ENCODE results near the gene TMPRSS3. TPM values are rescaled to one million over a fixed set of nuclear protein-coding genes. Genes with fewer than 3 reads are reported as not detected.

TMPRSS3 gene
- total RNA-seq, 1 donor from 2014 or later: not detected

- Histone ChIP-seq H3K4me3 (no peak overlapping the region), H3K4me2 (no peak overlapping the region), H3K27me3 (no peaks in the 10 kb centered on the region), H3K79me2 (ENCODE audit: low read depth) (no peaks in the 10 kb centered on the region), H4K20me1 (ENCODE audit: low read depth) (peaks cover 5% of the 10 kb centered on the region), H3K4me1 (no peaks in the 10 kb centered on the region), H2AFZ (replicated peaks) (no peak overlapping the region), H3K27ac (no peak overlapping the region), H3K9ac (no peak overlapping the region), H3K36me3 (no peaks in the 10 kb centered on the region), H3F3A (ENCODE audit: low read depth) (no peaks in the 10 kb centered on the region), H3K9me3 (ENCODE audit: low read depth) (no peaks in the 10 kb centered on the region)
- Mint-ChIP-seq H3K4me3 (no peak overlapping the region), H3K27me3 (ENCODE audit: insufficient read depth, low read depth) (peaks cover 19% of the 10 kb centered on the region), H3K4me1 (no peaks in the 10 kb centered on the region), H3K36me3 (no peaks in the 10 kb centered on the region), H3K27ac (no peak overlapping the region), H3K9me3 (peaks cover 15% of the 10 kb centered on the region)
- TF ChIP-seq EZH2 (IDR thresholded peaks at IDR 0.05) (no peak), EZH2phosphoT487 (IDR thresholded peaks at IDR 0.05) (no peak)
- no peak for DNase-seq (ENCODE audit: low spot score)
Measured at GRCh38 chr21:42435401-42435800, 39.5 kb upstream of the TMPRSS3 start.

- H3K4me1 Mint-ChIP-seq: no peaks in the 10 kb centered on the region
Measured at GRCh38 chr21:42434884-42435283, 39.0 kb upstream of the TMPRSS3 start.

GRCh38 chr21:42433946-42434551 is 38.2 kb upstream of the TMPRSS3 start:
- Mint-ChIP-seq H3K4me1 (no peaks in the 10 kb centered on the region), H3K27ac (no peak overlapping the region), H3K4me3 (no peak overlapping the region), H3K9me3 (peaks cover 15% of the 10 kb centered on the region), H3K36me3 (no peaks in the 10 kb centered on the region), H3K27me3 (ENCODE audit: insufficient read depth, low read depth) (peaks cover 13% of the 10 kb centered on the region)
- Histone ChIP-seq H4K20me1 (ENCODE audit: low read depth) (peaks cover 5% of the 10 kb centered on the region), H3K4me3 (no peak overlapping the region), H3K9me3 (ENCODE audit: low read depth) (no peaks in the 10 kb centered on the region), H3K9ac (no peak overlapping the region), H3K27me3 (no peaks in the 10 kb centered on the region), H3K79me2 (ENCODE audit: low read depth) (no peaks in the 10 kb centered on the region), H3K4me2 (no peak overlapping the region), H2AFZ (replicated peaks) (no peak overlapping the region), H3K36me3 (no peaks in the 10 kb centered on the region), H3K27ac (no peak overlapping the region), H3K4me1 (no peaks in the 10 kb centered on the region), H3F3A (ENCODE audit: low read depth) (no peaks in the 10 kb centered on the region)
- DNase-seq (ENCODE audit: low spot score): no peak
- TF ChIP-seq CTCF (IDR thresholded peaks at IDR 0.05): no peak

More at GRCh38 chr21:42434884-42435283, 39.0 kb upstream of the TMPRSS3 start:
- Histone ChIP-seq H3K27me3 (no peaks in the 10 kb centered on the region), H3K79me2 (ENCODE audit: low read depth) (no peaks in the 10 kb centered on the region), H4K20me1 (ENCODE audit: low read depth) (peaks cover 5% of the 10 kb centered on the region), H3K9ac (no peak overlapping the region), H3K4me2 (no peak overlapping the region), H2AFZ (replicated peaks) (no peak overlapping the region), H3F3A (ENCODE audit: low read depth) (no peaks in the 10 kb centered on the region), H3K4me3 (no peak overlapping the region), H3K36me3 (no peaks in the 10 kb centered on the region), H3K9me3 (ENCODE audit: low read depth) (no peaks in the 10 kb centered on the region), H3K27ac (no peak overlapping the region), H3K4me1 (no peaks in the 10 kb centered on the region)
- no peak overlapping the region for H3K27ac Mint-ChIP-seq
- H3K36me3 Mint-ChIP-seq: no peaks in the 10 kb centered on the region
- DNase-seq (ENCODE audit: low spot score): no peak
- H3K4me3 Mint-ChIP-seq: no peak overlapping the region
- H3K9me3 Mint-ChIP-seq: peaks cover 15% of the 10 kb centered on the region
- TF ChIP-seq CTCF (IDR thresholded peaks at IDR 0.05) (no peak), EZH2phosphoT487 (IDR thresholded peaks at IDR 0.05) (no peak), EZH2 (IDR thresholded peaks at IDR 0.05) (no peak)
- peaks cover 17% of the 10 kb centered on the region for H3K27me3 Mint-ChIP-seq (ENCODE audit: insufficient read depth, low read depth)

GRCh38 chr21:42432695-42433094 is 36.8 kb upstream of the TMPRSS3 start:
- H3K9me3 ChIP-seq (ENCODE audit: low read depth): no peaks in the 10 kb centered on the region
- no peaks in the 10 kb centered on the region for H3K4me1 Mint-ChIP-seq
- H3K27me3 ChIP-seq: no peaks in the 10 kb centered on the region
- H3K4me3 ChIP-seq: no peak overlapping the region
- H3K9me3 Mint-ChIP-seq: peaks cover 15% of the 10 kb centered on the region
- H3K79me2 ChIP-seq (ENCODE audit: low read depth): no peaks in the 10 kb centered on the region
- H2AFZ ChIP-seq (replicated peaks): no peak overlapping the region
- no peaks in the 10 kb centered on the region for H3K36me3 ChIP-seq
- no peak overlapping the region for H3K27ac Mint-ChIP-seq
- H4K20me1 ChIP-seq (ENCODE audit: low read depth): no peaks in the 10 kb centered on the region
- H3K27ac ChIP-seq: no peak overlapping the region
- H3K4me2 ChIP-seq: no peak overlapping the region
- no peaks in the 10 kb centered on the region for H3K4me1 ChIP-seq
- H3F3A ChIP-seq (ENCODE audit: low read depth): no peaks in the 10 kb centered on the region
- no peak overlapping the region for H3K4me3 Mint-ChIP-seq
- no peak overlapping the region for H3K9ac ChIP-seq
- no peaks in the 10 kb centered on the region for H3K36me3 Mint-ChIP-seq
- DNase-seq (ENCODE audit: low spot score): no peak
- no peak for TF ChIP-seq EZH2phosphoT487 (IDR thresholded peaks at IDR 0.05)
- no peak for TF ChIP-seq CTCF (IDR thresholded peaks at IDR 0.05)
- no peak for TF ChIP-seq EZH2 (IDR thresholded peaks at IDR 0.05)
- peaks cover 11% of the 10 kb centered on the region for H3K27me3 Mint-ChIP-seq (ENCODE audit: insufficient read depth, low read depth)

Measured in neural progenitor cell (in vitro differentiated cells).